Subcutaneous adipose tissue (tissue), 4 donors: ENCODE results near the gene COL7A1. TPM values are rescaled to one million over a fixed set of nuclear protein-coding genes. Genes with fewer than 3 reads are reported as not detected.

Experiments
- CTCF ChIP-seq: fragments of 450-650 bp; IDR thresholded peaks from one replicate; pipeline ENCODE4 v1.5.1; 2016; ENCODE audit warnings: low read depth, mild to moderate bottlenecking, control low read depth, antibody characterized with exemption, moderate library complexity
- total RNA-seq, 4 donors: library from RNA; depleted of rRNA; stranded (reverse); fragments of >200 nt; gene quantifications; one replicate each; pipeline ENCODE4 v1.1.0, GENCODE V29; 2016

COL7A1 gene
- total RNA-seq, 4 donors from 2014 or later: 0.16 to 1.5 (median 0.59) TPM

GRCh38 chr3:48566401-48566760 is 28.7 kb downstream of the COL7A1 start:
- no peak for TF ChIP-seq CTCF

- TF ChIP-seq CTCF: no peak
Observed at GRCh38 chr3:48565591-48566400, 29.3 kb downstream of the COL7A1 start.

GRCh38 chr3:48565186-48565585 is 29.9 kb downstream of the COL7A1 start:
- no peak for TF ChIP-seq CTCF

GRCh38 chr3:48564667-48565066 is 30.5 kb downstream of the COL7A1 start:
- TF ChIP-seq CTCF: no peak

GRCh38 chr3:48564022-48564421 is 31.1 kb downstream of the COL7A1 start:
- no peak for TF ChIP-seq CTCF

- no peak for TF ChIP-seq CTCF
Observed at GRCh38 chr3:48563382-48563918, 31.7 kb downstream of the COL7A1 start, which contains the start of gene UCN2. Gene UCN2 (minus strand): TSS chr3:48563781. CDS start chr3:48563124, 657 bp downstream.

GRCh38 chr3:48562367-48563095 is 32.6 kb downstream of the COL7A1 start:
- TF ChIP-seq CTCF: no peak
